ENCODE results near the gene VEGFB. TPM values are rescaled to one million over a fixed set of nuclear protein-coding genes. Genes with fewer than 3 reads are reported as not detected.

Gene VEGFB
- total and polyA plus RNA-seq, 2 of the 8 experiments (the other 6 are each of a cell fraction or from before 2014, with no cell fraction given), result 9.3 to 49.6 TPM

GRCh38 chr11:64211181-64211872 is 23.1 kb upstream of the VEGFB start:
- Histone ChIP-seq H3K14ac (ENCODE audit: insufficient read length) (no peak overlapping the region), H3K27ac (ENCODE audit: low read depth, low read length) (no peak overlapping the region), H2BK120ac (replicated peaks; ENCODE audit: low read depth, low read length) (no peak overlapping the region), H3K4me2 (ENCODE audit: insufficient read depth in 1 of 2, low read depth in 2 of 2, low read length in 2 of 2) (no peak overlapping the region), H4K5ac (ENCODE audit: insufficient read length, low read depth, low read length) (no peak overlapping the region), H3K4me3 (ENCODE audit: extremely low read depth in 1 of 4, insufficient read depth in 2 of 4, low read depth in 3 of 4, low read length in 4 of 4) (no peak overlapping the region), H2BK20ac (ENCODE audit: low read length) (no peak overlapping the region), H3K9me3 (ENCODE audit: insufficient read depth in 2 of 2, low read depth in 1 of 2, low read length in 1 of 2) (no peaks in the 10 kb centered on the region), H2AK5ac (ENCODE audit: low read depth, low read length) (no peak overlapping the region), H4K20me1 (replicated peaks in 1 of 2; ENCODE audit: control insufficient read depth in 1 of 2, insufficient read depth in 2 of 2, low read length in 2 of 2) (peaks cover 0 to 7% of the 10 kb centered on the region in 2 experiments), H3K18ac (ENCODE audit: extremely low read depth, low read length) (no peak overlapping the region), H3K4ac (replicated peaks; ENCODE audit: insufficient read length, low read depth, low read length) (no peak overlapping the region), H3K79me2 (ENCODE audit: control insufficient read depth in 1 of 2, insufficient read depth in 2 of 2, low read length in 2 of 2) (no peaks in the 10 kb centered on the region), H4K8ac (ENCODE audit: extremely low read depth, insufficient read depth, low read length) (no peak overlapping the region), H2AFZ (ENCODE audit: low read length) (no peak overlapping the region), H3K23me2 (ENCODE audit: low read depth, low read length) (no peaks in the 10 kb centered on the region), H3K36me3 (ENCODE audit: control insufficient read depth in 2 of 4, insufficient read depth in 4 of 4, low read length in 3 of 4) (peaks cover 4 to 10% (median 8%) of the 10 kb centered on the region in 4 experiments; a peak in 6 of 8 replicates), H3K23ac (ENCODE audit: insufficient read length) (no peak overlapping the region), H3K79me1 (ENCODE audit: low read depth, low read length) (no peaks in the 10 kb centered on the region), H3K4me1 (replicated peaks in 1 of 4; ENCODE audit: control insufficient read depth in 3 of 4, insufficient read depth in 4 of 4, low read length in 3 of 4) (peaks cover 0 to 5% (median 0%) of the 10 kb centered on the region in 4 experiments; a peak in 3 of 7 replicates), H3K56ac (replicated peaks; ENCODE audit: insufficient read length, low read depth, low read length) (no peak overlapping the region), H3K27me3 (replicated peaks in 1 of 4; ENCODE audit: control insufficient read depth in 3 of 4, extremely low read depth in 1 of 4, insufficient read depth in 3 of 4, low read length in 3 of 4) (no peaks in the 10 kb centered on the region; a peak in 1 of 7 replicates), H2BK5ac (ENCODE audit: low read depth, low read length) (no peak overlapping the region), H2BK12ac (ENCODE audit: low read depth, low read length) (no peak overlapping the region), H4K91ac (replicated peaks; ENCODE audit: insufficient read length, low read length) (no peak overlapping the region), H2BK15ac (ENCODE audit: low read length) (no peak overlapping the region), H3K9ac (replicated peaks in 1 of 4; ENCODE audit: extremely low read depth in 1 of 4, low read depth in 3 of 4, low read length in 3 of 4) (no peak overlapping the region)
- POLR2A ChIA-PET (ENCODE audit: partially characterized antibody), result interaction anchor here (0.8 to 18.4 kb wide), 7 partner anchors 9 to 89 kb away, joined by 3 to 253 read pairs (median 4); partner anchors contain the start of genes NUDT22, STIP1 and TRPT1
- DNase-seq (ENCODE audit: low read depth in 1 of 2, low spot score in 2 of 2) (no peak), FAIRE-seq (no peak)
- CTCF ChIA-PET (ENCODE audit: partially characterized antibody), result interaction anchor here (0.8 to 1.7 kb wide), 5 partner anchors 9 to 90 kb away, joined by 3 to 6 read pairs (median 4); partner anchors contain the start of genes NUDT22 and TRPT1
- TF ChIP-seq SP2 (IDR thresholded peaks at IDR 0.05; ENCODE audit: low read length), result no peak
- WGBS, 2 experiments (ENCODE audit: extremely low coverage in 1 of 2, insufficient coverage in 1 of 2, insufficient read length in 1 of 2, insufficient replicate concordance in 2 of 2, low coverage in 1 of 2, low lambda C conversion rate in 2 of 2, missing lambda C conversion rate in 1 of 2), result 97% methylated on average over 17 of the region's 30 CpGs; no CpG with 5 or more reads in 1 of the 2 experiments

Data from H1 (cell line).